ENCODE results near the gene ESAM. TPM values are rescaled to one million over a fixed set of nuclear protein-coding genes. Genes with fewer than 3 reads are reported as not detected.

The ESAM gene
- total and polyA plus RNA-seq, 2 of the 8 experiments (the other 6 are each of a cell fraction or from before 2014, with no cell fraction given) = 0.09 TPM; not detected in 1

DNA sequence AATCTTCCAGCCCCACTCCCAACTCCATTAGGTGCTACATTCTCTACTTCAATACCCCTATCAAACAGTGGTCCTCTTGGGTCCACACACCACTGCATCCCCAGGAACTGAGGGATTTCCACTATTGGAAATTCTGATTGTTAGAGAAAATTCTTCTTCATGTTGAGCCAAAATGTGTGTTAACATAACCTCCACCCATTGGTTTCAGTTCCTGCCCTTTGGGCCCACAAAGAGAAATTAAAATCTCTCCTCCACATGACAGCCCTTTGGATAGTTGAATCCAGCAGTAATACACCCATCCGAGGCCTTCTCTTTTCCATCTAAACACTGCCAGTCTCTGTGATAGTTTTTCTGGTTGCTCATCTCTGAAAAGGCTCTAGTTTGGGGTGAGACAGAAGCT is 12.2 kb downstream of the ESAM start:
- 67% methylated on average over 1 of the region's 1 CpG; no CpG with 5 or more reads in 1 of the 2 experiments for WGBS, 2 experiments (ENCODE audit: extremely low coverage in 1 of 2, insufficient coverage in 1 of 2, insufficient read length in 1 of 2, insufficient replicate concordance in 2 of 2, low coverage in 1 of 2, low lambda C conversion rate in 2 of 2, missing lambda C conversion rate in 1 of 2)
- DNase-seq (ENCODE audit: low read depth in 1 of 2, low spot score in 2 of 2) (no peak), FAIRE-seq (no peak)
- H3K23me2 ChIP-seq (ENCODE audit: low read depth, low read length) = peaks cover 11% of the 10 kb centered on the region; the same call in 1 of the 2 replicates
- no peak overlapping the region for H4K91ac ChIP-seq (replicated peaks; ENCODE audit: insufficient read length, low read length)
- no peak overlapping the region for H3K56ac ChIP-seq (replicated peaks; ENCODE audit: insufficient read length, low read depth, low read length)
- no peak overlapping the region for H4K5ac ChIP-seq (ENCODE audit: insufficient read length, low read depth, low read length)
- H4K8ac ChIP-seq (ENCODE audit: extremely low read depth, insufficient read depth, low read length) = no peak overlapping the region
- no peak overlapping the region for H3K4ac ChIP-seq (replicated peaks; ENCODE audit: insufficient read length, low read depth, low read length)
- no peak overlapping the region for H3K9ac ChIP-seq (replicated peaks in 1 of 4; ENCODE audit: extremely low read depth in 1 of 4, low read depth in 3 of 4, low read length in 3 of 4)
- no peaks in the 10 kb centered on the region for H3K79me1 ChIP-seq (ENCODE audit: low read depth, low read length)
- no peak overlapping the region for H2BK15ac ChIP-seq (ENCODE audit: low read length)
- H3K23ac ChIP-seq (ENCODE audit: insufficient read length) = no peak overlapping the region
- H2BK12ac ChIP-seq (ENCODE audit: low read depth, low read length) = no peak overlapping the region
- no peak overlapping the region for H2AK5ac ChIP-seq (ENCODE audit: low read depth, low read length)
- CTCF ChIA-PET (ENCODE audit: partially characterized antibody) = interaction anchor here (1.6 to 28.0 kb wide), 5 partner anchors 7 to 127 kb away, joined by 4 to 382 read pairs (median 11); partner anchors contain the start of genes ESAM, NRGN and VSIG2
- peaks cover 91 to 99% (median 97%) of the 10 kb centered on the region in 4 experiments for H3K27me3 ChIP-seq (replicated peaks in 1 of 4; ENCODE audit: control insufficient read depth in 3 of 4, extremely low read depth in 1 of 4, insufficient read depth in 3 of 4, low read length in 3 of 4)
- H3K4me2 ChIP-seq (ENCODE audit: insufficient read depth in 1 of 2, low read depth in 2 of 2, low read length in 2 of 2) = no peak overlapping the region
- no peak overlapping the region for H3K4me3 ChIP-seq (ENCODE audit: extremely low read depth in 1 of 4, insufficient read depth in 2 of 4, low read depth in 3 of 4, low read length in 4 of 4)
- no peak overlapping the region for H2BK20ac ChIP-seq (ENCODE audit: low read length)
- TF ChIP-seq POLR2A (IDR thresholded peaks at IDR 0.05; ENCODE audit: control extremely low read depth in 1 of 2, low read depth in 2 of 2, low read length in 2 of 2) (no peak), SP1 (IDR thresholded peaks at IDR 0.05; ENCODE audit: low read depth, low read length) (no peak), BCL11A (IDR thresholded peaks at IDR 0.05; ENCODE audit: low read depth in 2 of 2, low read length in 2 of 2) (no peak), TAF7 (optimal IDR thresholded peaks at IDR 0.05; ENCODE audit: borderline replicate concordance, low read depth, low read length) (no peak), EGR1 (IDR thresholded peaks at IDR 0.05; ENCODE audit: borderline replicate concordance, low read depth, low read length) (no peak), KDM5A (IDR thresholded peaks at IDR 0.05; ENCODE audit: low read length) (no peak), CREB1 (IDR thresholded peaks at IDR 0.05) (no peak), POLR2AphosphoS5 (IDR thresholded peaks at IDR 0.05; ENCODE audit: low read depth, low read length) (no peak), NANOG (IDR thresholded peaks at IDR 0.05; ENCODE audit: insufficient read depth, low read depth, low read length, poor library complexity, severe bottlenecking) (no peak)
- TF ChIP-seq, protein P1, sequence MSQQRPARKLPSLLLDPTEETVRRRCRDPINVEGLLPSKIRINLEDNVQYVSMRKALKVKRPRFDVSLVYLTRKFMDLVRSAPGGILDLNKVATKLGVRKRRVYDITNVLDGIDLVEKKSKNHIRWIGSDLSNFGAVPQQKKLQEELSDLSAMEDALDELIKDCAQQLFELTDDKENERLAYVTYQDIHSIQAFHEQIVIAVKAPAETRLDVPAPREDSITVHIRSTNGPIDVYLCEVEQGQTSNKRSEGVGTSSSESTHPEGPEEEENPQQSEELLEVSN (IDR thresholded peaks at IDR 0.05) = no peak
- H3K36me3 ChIP-seq (ENCODE audit: control insufficient read depth in 2 of 4, insufficient read depth in 4 of 4, low read length in 3 of 4) = no peaks in the 10 kb centered on the region
- no peak overlapping the region for H2BK5ac ChIP-seq (ENCODE audit: low read depth, low read length)
- no peak overlapping the region for H3K18ac ChIP-seq (ENCODE audit: extremely low read depth, low read length)
- no peak overlapping the region for H3K14ac ChIP-seq (ENCODE audit: insufficient read length)
- POLR2A ChIA-PET (ENCODE audit: partially characterized antibody) = no interaction called here
- peaks cover 6 to 18% of the 10 kb centered on the region in 2 experiments for H4K20me1 ChIP-seq (replicated peaks in 1 of 2; ENCODE audit: control insufficient read depth in 1 of 2, insufficient read depth in 2 of 2, low read length in 2 of 2)
- H2BK120ac ChIP-seq (replicated peaks; ENCODE audit: low read depth, low read length) = no peak overlapping the region
- no peaks in the 10 kb centered on the region for H3K79me2 ChIP-seq (ENCODE audit: control insufficient read depth in 1 of 2, insufficient read depth in 2 of 2, low read length in 2 of 2)
- no peak overlapping the region for H3K27ac ChIP-seq (ENCODE audit: low read depth, low read length)
- peaks cover 0 to 30% (median 16%) of the 10 kb centered on the region in 4 experiments; a peak in 6 of 7 replicates for H3K4me1 ChIP-seq (replicated peaks in 1 of 4; ENCODE audit: control insufficient read depth in 3 of 4, insufficient read depth in 4 of 4, low read length in 3 of 4)
- no peak overlapping the region for H2AFZ ChIP-seq (ENCODE audit: low read length)
- H3K9me3 ChIP-seq (ENCODE audit: insufficient read depth in 2 of 2, low read depth in 1 of 2, low read length in 1 of 2) = no peaks in the 10 kb centered on the region
